Left renal pelvis (tissue), 4 donors: Measurements from ENCODE around the gene CXCL14. TPM values are rescaled to one million over a fixed set of nuclear protein-coding genes. Genes with fewer than 3 reads are reported as not detected.

Experiments
- DNase-seq, 4 donors: peaks; one replicate each; pipeline ENCODE4 v3.0.0-alpha.2; 2013; ENCODE audit warnings: low read depth in 4 of 4, low spot score in 3 of 4
- polyA plus RNA-seq, 4 donors: library from polyadenylated mRNA; unstranded; fragments of 120-200 nt; gene quantifications; one replicate each; pipeline ENCODE4 v1.2.1, GENCODE V29; 2013; ENCODE audit not compliant: insufficient read length in 4 of 4

CXCL14 gene
- polyA plus RNA-seq, 4 donors = 1.7 to 48.1 (median 23.1) TPM

DNA sequence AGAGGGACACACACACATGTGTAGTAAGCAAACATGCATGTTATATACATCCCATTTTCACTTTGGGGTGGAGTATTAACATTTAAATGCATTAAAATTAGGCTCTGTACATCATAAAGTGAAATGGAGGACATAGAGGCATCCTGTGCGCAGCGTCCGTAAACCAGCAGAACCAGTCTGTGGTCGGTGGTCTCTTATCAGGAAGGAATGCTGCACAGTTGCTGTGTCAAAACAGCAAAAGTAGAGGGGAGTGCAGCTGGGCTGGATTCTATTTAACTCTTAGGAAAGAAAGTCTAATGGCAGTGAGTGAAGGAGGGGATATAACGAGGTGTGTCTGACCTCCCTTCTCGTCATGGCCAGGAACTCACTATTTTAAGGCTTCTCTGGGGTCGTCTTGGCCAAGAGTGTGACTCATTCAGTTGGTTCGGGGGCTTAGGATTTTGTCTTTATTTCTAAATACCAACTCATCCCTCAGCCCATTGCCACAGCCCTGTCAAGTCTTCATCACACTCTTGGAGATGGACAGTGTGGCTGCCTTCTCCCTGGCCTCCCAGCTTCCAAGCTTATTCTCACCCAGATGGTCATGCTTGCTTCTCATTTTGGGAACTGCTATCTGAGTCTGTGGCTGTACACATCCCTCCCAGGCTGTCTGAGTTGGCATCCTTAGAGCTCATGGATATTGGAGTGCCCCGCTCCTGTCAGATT, 20.1 kb upstream of the CXCL14 start:
- DNase-seq = no peak

DNA sequence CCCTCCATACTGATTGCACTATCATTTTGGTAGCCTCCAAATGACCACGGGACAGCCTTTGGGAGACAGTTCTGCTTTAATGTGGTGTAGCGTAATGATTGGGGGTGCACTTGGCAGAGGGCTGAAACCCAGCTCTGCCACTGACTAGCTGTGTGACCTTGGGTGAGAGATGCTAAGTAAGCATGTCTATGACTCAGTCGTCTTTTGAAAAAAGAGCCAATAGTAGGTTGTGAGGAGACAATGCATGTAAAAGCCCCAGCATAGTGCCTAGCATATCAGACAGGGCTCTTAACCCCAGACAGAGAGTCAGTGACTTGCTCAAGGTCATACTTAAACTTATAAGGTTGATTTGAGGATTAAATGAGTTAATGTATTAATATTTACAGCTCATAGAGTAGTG, 18.0 kb upstream of the CXCL14 start:
- DNase-seq = no peak

DNA sequence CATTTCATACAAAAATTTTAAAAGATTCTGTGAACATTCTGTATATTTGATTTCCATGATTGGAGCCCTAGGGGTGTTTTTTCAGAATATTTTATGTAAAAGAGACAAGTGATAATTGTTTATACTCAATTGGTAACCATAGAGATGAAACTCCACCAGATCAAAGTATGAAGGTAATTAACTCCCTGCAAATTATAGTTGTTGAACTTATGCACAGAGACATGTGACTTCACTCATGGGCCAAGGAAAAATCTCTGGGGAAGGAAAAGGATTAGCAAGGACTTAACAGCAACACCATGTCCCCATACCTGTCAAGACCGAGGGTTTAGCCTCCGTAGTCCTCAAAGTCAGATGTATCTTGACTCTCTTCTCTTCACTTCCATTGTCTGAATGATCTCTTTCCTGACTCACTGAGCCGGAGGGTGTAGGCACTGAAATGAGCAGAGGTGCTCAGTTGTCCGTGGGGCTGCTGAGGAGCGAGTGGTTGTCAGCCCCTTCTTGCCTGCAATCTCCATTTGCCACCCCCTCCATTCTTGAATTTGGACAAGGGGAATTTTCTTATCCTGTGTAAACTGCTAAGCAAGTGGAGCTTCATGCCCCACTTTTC, 17.5 kb upstream of the CXCL14 start:
- DNase-seq = no peak

DNA sequence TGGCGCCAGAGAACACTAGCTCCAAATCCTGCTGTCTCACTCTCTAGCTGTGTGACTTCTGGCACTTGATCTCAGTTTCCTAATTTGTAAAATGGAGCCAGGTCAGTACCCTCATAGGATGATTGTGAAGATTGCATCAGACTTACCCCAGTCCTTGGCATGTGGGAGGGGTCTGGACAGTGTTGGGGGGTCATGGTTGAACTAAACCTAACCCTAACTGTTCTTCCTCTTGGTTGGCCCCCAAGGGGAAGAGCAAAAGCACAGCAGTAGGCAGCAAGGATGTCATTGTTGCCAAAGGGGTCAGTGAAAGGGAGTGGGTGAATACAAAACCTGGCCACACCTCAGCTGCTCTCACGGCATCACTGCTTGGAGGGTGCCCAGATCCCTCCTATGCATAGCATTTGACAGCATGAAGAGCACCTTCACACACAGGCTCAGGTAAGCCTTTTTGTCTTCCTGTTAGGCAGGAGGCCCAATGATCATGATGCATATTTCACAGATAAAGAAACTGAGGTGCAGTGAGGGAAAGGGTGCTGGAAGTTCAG, 15.7 kb upstream of the CXCL14 start:
- DNase-seq = no peak

DNA sequence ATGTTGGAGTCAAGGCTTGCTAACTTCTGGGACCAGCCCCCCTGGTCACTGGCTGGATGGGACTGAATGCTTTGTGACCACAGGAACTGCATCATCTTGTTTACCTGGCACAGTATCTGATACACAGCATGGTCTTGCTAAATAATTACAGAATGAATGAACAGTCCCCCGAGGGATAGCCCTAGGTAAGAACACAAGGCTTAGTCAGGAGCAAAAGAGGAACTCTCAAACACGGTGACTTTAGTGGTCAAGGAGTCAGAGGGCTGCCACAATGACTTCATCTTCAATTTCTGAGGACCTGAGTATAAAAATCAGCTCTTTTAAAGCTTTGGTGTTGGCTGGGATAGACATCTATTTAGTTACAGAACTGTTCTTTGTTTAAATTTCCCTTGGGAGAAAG, 15.1 kb upstream of the CXCL14 start:
- DNase-seq = no peak

DNA sequence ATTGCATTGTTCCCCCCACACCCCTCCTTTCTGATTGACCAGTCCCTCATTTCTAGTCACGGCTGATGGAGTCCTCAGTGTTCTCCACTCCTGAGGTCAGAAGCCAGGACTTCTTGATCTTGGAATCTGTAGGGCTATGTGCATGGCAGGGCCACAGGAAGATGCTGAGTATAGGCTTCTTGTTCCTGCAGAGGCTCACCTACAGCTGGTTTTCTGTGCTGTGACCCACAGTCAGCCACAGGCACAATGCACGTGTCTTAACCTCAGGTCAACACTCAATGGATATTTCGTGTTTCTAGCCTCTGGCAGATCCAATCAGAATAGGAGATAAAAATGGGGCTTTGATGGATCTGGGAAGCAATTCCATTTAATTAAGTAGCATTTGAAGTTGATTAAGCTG, 14.3 kb upstream of the CXCL14 start:
- no peak for DNase-seq

DNA sequence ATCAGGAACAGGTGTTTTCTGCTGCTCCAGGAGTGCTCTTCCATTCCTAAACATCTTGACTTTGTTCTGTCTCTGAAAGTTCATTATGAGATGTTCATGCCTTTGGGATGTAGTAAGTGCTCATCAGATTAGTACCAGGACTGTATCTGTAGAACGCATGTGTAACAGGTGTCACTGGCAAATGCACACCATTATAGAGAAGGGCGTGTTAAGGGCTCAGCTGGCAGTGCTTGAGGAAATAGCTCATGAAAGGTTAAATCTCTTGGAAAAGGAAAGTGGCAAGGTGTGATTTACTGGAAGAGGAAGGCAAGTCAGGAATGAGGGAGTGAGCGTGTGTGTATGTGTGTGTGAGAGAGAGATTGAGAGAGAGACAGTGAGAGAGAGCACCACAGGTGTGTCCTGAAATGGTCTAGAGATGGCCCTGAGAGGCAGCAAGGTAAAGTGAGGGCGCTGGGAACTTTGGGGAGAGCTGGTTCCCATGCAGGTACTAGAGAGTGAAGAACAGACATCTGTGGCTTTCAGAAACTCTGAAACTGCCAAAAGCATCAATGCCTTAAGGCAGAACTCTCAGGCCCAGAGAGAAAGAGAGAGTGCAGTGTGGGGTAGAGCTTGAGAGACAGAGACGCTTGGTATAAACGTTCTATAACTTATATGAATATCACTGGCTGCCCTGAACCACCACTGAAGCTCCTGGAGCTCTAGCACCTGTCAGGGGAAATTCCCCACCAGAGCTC, 13.7 kb upstream of the CXCL14 start:
- no peak for DNase-seq

DNA sequence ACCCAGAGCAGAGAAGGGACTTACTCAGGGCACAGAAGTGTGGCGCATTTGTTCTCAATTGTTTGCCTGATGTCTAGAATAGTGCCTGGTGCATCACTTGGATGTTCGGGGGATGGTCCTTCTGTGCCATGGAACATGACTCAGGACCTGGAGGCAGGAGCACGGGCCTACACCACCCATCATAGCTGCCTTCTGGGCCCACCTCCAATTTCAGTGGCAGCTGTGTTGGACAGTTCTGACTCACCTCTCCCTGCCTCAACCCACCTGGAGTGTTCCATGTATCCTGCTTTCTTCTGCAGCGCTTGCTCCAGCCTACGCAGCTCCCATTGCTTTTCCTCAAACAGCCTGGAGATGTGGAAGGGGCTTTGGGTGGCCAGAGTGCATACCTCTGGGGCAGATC, 12.5 kb upstream of the CXCL14 start:
- no peak for DNase-seq

DNA sequence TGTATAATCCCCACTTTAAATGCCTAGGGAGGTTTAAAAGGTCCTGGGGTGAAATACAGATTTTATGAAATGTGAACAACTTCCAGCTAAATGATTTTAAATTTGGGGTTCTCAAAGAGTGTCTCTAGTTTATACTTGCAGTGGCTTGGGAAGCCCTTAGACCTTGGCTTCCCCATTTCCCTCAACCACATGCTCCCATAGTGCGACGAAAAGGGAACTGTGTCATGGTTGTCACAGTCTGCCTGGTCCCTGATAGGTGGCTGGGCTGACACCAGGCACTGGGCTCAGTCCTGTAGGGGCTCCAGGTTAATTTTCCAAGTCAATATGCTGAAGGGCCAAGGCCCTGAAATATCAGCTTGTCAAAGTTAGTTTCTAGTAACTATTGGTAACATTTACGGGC, 10.4 kb upstream of the CXCL14 start:
- DNase-seq = no peak

DNA sequence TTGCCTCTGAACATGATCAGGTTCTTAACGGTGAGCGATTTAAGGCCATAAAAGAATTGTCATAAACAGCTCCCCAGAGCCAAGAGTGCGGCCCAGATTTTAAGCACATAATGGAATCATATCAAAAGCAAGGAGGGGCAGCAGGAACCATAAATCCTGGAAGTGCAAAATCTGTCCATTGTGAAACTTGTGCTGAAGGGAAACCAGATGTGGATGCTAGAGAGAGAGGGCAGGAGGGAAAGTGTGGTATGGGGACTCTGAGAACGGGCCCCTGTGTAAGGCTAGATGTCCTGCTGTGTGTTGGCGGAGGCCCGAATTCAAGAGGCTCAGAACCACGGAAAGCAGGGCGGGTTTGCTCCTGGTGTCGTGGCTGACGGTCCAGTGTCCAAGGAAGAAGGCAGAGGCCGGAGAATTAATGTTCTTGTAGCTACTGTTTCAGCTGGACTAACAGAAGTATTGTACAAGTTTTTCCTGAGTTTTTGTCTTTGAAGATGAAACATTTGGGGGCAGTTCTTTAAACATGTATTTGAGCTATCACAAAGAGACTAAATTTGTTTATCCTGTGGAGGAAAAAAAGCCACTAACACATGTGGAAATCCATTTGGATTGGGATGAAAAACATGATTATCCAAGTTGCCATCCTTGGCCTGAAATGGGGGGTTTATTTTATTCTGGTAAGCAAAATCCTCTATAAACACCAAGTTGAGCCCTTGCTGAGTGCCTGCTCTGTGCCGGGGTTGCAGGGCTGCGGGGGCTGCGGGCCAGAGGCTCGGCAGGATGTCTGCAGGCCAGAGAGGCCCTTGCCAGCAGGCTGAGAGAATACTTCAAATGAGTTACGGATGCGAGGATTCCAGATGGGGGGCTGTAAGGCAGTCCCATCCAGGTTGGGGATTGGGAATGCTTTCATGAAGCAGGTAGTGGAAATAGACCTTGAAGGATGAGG, 9.2 kb upstream of the CXCL14 start:
- DNase-seq = no peak

DNA sequence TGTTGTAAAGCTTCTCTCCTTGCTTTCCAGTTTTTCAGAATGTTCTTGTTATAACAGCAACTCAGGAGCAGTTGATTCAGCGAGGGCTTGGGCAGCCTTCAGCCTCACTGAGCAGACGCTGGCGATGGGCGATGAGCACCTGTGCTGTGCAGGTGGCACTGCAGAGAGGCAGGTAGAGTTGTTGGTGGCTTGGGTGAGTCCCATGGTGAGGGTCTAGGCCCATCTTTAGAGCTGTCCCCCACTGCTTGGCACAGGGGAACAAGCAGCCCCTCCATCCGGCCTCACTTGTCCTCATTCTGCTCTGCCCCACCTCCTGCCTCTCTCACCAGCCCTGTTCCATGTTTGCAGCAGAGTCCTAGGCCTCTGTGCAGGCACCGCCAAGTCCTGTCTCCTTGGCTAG, 6.1 kb upstream of the CXCL14 start:
- DNase-seq = no peak

DNA sequence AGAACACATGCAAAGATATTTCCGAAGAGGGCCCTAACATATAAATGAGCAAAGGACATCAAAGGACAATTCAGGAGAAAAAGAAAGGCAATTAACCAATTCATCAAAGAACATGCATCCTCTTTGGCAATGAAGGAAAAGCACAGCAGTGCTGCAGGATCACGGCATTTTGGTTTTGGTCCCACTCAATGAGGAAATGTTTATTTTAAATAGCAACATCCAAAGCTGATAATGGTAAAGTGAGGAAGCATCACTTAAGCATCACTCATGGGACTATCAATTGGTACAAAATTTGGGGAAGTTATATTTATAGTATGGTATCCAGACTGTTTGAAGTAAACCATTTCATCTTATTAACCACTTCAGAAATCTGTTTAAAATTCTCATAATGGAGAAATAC, 5.5 kb upstream of the CXCL14 start:
- no peak for DNase-seq

DNA sequence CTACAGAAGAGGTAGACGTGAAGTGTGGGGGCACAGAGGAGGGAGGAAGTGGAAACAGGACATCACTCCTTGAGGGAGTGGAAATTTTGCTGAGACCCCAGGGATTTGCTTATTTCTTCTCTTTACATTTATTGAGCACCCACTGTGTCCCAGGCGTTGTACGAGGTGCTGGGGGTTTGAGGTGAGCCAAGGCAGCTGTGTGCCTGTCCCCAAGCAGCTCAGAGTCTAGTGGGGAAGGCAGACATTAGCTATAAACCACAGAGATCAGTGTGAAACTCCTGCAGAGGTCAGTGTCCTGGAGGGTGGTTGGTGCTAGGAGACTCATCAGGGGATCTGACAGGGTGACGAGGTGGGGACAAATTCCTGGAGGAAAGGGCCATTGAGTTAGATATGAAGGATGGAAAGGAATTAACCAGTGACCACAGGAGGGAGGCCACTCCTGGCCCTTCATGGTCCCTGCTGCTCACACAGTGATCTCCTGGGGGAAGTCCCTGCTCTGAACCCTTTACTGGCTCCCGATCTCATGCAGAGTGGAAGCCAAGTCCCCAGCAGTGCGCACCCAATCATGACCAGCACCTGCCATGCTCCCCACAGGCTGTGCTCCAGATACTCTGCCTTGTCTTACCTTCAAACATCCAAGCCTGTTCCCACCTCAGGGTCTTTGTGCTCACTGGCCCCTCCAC, 3.4 kb upstream of the CXCL14 start:
- DNase-seq = no peak

DNA sequence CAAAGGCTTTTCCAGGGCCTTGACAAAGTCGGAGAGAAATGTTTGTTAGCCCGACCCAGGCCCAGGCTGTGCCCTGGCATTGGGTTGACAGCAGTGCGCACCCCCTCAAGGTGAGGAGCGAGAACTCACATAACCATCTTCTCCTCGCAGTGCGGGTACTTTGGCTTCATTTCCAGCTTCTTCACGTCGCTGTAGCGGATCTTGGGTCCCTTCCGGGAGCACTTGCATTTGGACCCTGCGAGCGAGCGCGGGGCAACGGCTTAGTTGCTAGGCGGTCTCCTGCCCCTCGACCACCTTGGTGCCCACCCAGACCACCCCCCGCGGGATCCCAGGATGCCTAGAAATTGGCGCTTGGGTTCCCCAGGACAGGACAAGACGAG, 496 bp downstream of the CXCL14 start:
- DNase-seq = no peak

DNA sequence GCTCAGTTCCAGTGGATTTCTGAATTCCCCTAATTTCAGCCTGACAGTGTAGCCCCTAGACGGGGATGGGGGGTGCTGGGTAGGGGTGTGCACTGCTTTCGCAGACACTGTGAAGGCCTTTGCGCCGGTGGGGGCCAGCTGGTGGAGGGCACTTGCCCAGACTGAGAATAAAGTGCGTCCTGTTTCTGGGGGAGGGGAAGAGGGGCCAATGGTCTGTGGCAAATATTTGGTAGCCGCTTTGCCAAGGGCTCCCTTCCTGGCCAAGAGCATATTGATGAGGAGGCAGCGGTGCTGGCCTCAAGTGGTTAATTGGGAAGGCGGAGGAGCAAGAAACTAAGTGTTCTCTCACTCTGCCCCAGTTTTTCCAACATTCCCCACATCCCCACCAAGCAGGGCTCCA, 1.4 kb downstream of the CXCL14 start:
- DNase-seq = no peak

DNA sequence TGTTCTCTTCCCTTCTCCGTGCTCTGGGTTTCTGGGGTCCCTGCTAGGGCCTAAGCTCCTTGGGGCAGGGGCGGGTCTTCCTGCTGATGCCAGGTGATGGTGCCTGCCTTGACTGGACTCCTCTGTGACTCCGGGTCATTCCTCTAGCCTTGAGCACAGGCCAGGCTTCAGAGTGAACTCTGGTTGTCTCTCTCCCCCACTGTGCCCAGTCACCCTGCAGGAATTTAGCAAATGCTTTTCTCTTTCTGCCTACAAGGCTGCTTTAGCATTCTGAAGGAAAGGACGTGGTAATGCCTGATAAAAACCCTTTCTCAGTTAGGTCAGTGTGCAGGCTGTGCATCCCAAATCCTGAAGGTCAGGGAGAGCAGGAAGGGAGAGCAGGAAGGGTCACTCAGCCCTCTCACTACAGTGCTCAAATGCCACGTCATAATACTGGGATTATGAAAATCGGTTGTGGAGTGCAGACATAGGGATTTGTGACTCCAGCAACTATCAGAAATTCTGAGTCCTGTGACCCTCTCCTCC, 2.7 kb downstream of the CXCL14 start:
- no peak for DNase-seq

DNA sequence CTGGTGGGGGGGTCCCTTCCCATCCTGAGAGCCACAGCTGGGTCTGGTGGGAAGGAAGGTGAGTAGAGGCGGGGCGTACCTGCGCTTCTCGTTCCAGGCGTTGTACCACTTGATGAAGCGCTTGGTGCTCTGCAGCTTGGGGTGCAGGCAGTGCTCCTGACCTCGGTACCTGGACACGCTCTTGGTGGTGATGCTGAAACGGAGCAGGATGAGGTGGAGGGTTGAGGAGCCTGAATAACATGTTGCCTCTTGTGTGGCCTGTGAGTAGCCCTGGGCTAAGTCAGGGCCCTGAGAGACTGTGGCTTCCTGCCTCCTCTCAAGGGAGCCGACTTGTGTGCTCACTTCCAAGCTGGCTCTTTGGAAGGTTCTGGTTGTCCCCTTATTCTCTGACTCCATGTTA, 4.3 kb downstream of the CXCL14 start:
- DNase-seq = no peak

DNA sequence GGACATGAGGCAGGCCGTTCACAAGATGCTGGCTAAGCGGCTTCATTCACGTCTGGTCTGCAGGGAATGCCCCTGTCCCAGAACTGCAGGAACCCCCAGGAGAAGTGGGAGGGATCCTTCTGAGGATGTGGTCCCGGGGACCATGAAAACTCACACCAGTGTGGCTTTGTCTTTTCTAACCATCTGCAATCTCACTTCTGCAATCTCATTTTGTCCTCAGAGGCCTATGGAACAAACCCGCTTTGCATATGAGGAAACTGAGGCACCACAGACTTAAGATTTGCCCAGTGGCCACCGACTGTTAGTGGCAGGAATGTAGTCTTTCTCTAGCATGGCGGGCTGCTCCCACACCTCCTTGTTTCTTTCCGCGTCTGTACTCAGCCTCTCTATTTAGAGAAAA, 6.9 kb downstream of the CXCL14 start:
- no peak for DNase-seq

DNA sequence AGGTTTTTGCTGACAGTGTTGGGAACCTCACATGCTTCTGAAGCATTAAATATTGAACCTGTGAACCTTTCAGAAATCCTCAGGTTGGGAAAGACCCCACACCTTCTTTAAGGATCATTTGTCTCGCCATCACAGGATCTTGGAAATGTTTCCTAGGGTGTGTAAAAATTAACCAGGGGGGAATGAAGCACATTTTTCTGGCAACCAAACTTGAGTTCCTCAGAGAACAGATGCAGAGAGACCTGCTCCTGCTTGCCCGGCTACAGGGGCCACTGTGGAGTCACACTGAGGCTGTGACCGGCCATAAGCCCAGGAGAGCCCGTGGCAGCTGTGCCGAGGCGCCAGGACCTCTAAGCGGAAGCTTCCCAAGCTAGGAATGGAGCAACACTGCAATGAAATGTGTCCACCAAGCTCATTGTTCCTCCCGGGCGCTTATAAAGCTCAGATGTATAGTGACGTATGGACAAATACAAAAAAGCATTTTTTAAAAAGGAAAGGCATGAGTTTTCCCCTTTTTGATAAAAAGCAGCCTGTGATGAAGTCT, 7.7 kb downstream of the CXCL14 start:
- no peak for DNase-seq

DNA sequence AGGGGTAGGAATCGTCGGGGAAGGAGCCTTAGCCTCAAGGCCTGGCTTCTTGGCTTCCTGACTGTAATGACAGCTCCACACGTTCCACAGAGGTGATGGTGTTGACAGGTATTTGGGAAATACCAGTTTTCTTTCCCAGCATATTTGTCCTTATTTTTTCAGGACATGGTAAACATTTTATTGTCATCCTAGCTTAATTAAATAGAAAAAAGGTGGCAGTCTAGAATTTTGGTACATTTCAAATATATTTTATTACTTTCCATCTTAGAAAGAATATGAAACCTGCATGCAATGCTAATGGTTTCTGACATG, 8.4 kb downstream of the CXCL14 start:
- no peak for DNase-seq
